ENCODE results near the gene PIK3CB. TPM values are rescaled to one million over a fixed set of nuclear protein-coding genes. Genes with fewer than 3 reads are reported as not detected.
"Not testable (repeated sequence)": the region's sequence is repeated elsewhere in the genome, so short reads cannot be mapped to it uniquely, and the experiment has no call there.

PIK3CB gene
- total and polyA plus RNA-seq, 9 donors = 10.6 to 27.1 (median 16.5) TPM

DNA sequence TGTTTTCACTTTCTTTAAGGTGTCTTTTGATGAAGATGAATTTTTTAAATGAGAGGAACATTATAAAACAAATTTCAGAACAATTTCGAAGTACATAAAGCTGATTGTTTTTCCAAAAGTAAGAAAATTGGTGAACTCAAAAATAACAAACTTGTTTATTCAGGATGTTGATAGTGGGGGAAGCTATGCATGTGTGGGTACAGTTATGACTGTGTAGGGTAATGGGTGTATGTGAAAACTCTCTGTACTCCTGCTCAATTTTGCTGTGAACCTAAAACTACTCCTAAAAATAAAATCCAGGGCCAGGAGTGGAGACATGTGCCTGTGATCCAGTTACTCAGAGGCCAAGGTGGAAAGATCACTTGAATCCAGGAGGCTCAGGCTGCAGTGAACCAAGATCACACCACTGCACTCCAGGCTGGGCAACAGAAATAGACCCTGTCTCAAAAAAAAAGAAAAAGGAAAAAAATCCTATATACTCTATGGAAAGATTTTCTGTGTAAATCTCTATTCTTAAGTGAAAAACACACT is 37.2 kb downstream of the PIK3CB start:
- DNase-seq = no peak
- H3K4me3 ChIP-seq = no peak overlapping the region
- no peaks in the 10 kb centered on the region for H3K27me3 ChIP-seq
- H3K36me3 ChIP-seq = no peaks in the 10 kb centered on the region
- H3K4me1 ChIP-seq (ENCODE audit: insufficient read depth) = peaks cover 2% of the 10 kb centered on the region
- WGBS, 3 donors = 43 to 74% (median 50%) methylated on average over 1 of the region's 1 CpG
- intact Hi-C loops (cut with DNase I) = no loop called here
- H3K9me3 ChIP-seq = no peaks in the 10 kb centered on the region
- TF ChIP-seq EP300 (IDR thresholded peaks at IDR 0.05) (no peak), POLR2A (IDR thresholded peaks at IDR 0.05) (no peak)
- TF ChIP-seq, protein P1, sequence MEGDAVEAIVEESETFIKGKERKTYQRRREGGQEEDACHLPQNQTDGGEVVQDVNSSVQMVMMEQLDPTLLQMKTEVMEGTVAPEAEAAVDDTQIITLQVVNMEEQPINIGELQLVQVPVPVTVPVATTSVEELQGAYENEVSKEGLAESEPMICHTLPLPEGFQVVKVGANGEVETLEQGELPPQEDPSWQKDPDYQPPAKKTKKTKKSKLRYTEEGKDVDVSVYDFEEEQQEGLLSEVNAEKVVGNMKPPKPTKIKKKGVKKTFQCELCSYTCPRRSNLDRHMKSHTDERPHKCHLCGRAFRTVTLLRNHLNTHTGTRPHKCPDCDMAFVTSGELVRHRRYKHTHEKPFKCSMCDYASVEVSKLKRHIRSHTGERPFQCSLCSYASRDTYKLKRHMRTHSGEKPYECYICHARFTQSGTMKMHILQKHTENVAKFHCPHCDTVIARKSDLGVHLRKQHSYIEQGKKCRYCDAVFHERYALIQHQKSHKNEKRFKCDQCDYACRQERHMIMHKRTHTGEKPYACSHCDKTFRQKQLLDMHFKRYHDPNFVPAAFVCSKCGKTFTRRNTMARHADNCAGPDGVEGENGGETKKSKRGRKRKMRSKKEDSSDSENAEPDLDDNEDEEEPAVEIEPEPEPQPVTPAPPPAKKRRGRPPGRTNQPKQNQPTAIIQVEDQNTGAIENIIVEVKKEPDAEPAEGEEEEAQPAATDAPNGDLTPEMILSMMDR (IDR thresholded peaks at IDR 0.05) = no peak
- no peak overlapping the region for H3K27ac ChIP-seq

DNA sequence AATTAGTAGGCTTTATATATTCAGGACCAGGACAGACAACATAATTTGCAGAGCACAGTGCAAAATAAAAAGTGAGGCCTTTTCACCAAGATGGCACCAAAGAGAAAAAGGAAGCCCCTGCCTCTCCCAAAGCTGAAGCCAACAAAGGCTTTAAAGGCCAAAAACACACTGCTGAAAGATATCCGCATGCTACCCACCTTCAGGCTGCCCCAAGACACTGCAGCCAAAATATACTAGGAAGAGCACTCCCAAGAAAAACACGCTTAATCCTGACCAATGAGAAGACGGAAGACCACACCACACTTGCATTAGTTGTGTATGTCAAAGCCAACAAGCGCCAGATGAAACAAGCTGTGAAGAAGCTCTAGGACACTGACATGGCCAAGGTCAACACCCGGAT is 38.0 kb downstream of the PIK3CB start:
- Histone ChIP-seq H3K36me3 (no peaks in the 10 kb centered on the region), H3K4me1 (ENCODE audit: insufficient read depth) (peaks cover 2% of the 10 kb centered on the region), H3K27me3 (no peaks in the 10 kb centered on the region), H3K4me3 (no peak overlapping the region), H3K9me3 (no peaks in the 10 kb centered on the region), H3K27ac (no peak overlapping the region)
- intact Hi-C loops (cut with DNase I) = no loop called here
- TF ChIP-seq, protein P1 (IDR thresholded peaks at IDR 0.05) = no peak
- TF ChIP-seq EP300 (IDR thresholded peaks at IDR 0.05) (no peak), POLR2A (IDR thresholded peaks at IDR 0.05) (no peak)
- WGBS, 3 donors = 72 to 85% (median 84%) methylated on average over 5 of the region's 5 CpGs
- no peak for DNase-seq

DNA sequence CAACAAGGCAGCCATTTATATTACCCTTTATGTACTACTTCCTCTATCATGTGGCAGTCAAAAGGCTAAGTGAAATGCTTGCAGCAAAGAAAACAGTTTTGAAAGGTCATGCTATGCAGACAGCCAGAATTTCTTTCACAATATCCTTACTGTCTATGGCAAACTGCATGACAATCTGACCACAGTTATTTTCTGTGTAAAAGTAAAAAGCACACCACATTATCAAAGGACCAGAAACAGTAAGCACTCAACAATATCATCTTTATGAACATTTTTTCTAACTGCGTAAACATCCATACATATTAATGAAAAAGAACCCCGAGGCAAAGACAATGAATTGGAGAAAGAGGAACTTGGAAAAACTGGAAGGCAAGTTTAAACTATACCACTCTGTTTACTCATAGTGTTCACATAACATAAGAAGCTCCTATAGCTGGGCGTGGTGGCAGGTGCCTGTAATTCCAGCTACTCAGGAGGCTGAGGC is 47.9 kb downstream of the PIK3CB start:
- no peak overlapping the region for H3K4me3 ChIP-seq
- no peaks in the 10 kb centered on the region for H3K9me3 ChIP-seq
- no peak overlapping the region for H3K27ac ChIP-seq
- no peaks in the 10 kb centered on the region for H3K27me3 ChIP-seq
- no peak for DNase-seq
- no peaks in the 10 kb centered on the region for H3K4me1 ChIP-seq (ENCODE audit: insufficient read depth)
- H3K36me3 ChIP-seq = no peaks in the 10 kb centered on the region
- WGBS, 3 donors = 92 to 97% (median 94%) methylated on average over 3 of the region's 3 CpGs
- intact Hi-C loops (cut with DNase I) = no loop called here
- no peak for TF ChIP-seq POLR2A (IDR thresholded peaks at IDR 0.05)
- TF ChIP-seq, protein P1 (IDR thresholded peaks at IDR 0.05) = no peak
- TF ChIP-seq EP300 (IDR thresholded peaks at IDR 0.05) = no peak

DNA sequence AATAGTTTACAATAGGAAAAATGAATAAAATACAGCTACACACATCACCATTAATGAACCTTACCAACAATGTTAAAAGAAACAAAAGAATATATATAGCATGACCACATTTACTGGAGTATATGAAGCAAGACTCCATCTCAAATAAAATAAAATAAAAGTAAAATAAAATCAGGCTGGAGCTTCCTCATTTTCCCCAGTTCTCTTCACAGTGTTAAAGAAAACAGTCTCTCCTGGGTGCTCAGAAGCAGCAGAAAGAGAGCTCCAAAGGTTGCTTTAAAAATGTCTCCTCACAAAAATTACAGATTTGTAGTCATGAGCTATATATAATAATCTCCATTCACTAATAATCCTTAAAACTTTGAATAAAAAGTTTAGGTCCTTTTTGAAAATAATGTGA is 48.8 kb downstream of the PIK3CB start:
- Histone ChIP-seq H3K4me3 (no peak overlapping the region), H3K36me3 (no peaks in the 10 kb centered on the region), H3K9me3 (no peaks in the 10 kb centered on the region), H3K27ac (no peak overlapping the region), H3K27me3 (no peaks in the 10 kb centered on the region), H3K4me1 (ENCODE audit: insufficient read depth) (peaks cover 1% of the 10 kb centered on the region)
- intact Hi-C loops (cut with DNase I) = no loop called here
- DNase-seq = no peak
- TF ChIP-seq, protein P1 (IDR thresholded peaks at IDR 0.05) = no peak
- TF ChIP-seq POLR2A (IDR thresholded peaks at IDR 0.05) = no peak
- no peak for TF ChIP-seq EP300 (IDR thresholded peaks at IDR 0.05)

DNA sequence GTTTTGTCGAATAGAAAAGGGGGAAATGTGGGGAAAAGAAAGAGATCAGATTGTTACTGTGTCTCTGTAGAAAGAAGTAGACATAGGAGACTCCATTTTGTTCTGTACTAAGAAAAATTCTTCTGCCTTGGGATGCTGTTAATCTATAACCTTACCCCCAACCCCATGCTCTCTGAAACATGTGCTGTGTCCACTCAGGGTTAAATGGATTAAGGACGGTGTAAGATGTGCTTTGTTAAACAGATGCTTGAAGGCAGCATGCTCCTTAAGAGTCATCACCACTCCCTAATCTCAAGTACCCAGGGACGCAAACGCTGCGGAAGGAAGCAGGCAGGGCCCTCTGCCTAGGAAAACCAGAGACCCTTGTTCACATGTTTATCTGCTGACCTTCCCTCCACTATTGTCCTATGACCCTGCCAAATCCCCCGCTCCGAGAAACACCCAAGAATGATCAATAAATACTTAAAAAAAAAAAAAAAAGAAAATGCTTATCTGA is 49.3 kb downstream of the PIK3CB start:
- intact Hi-C loops (cut with DNase I); DNase-seq; H3K27me3 ChIP-seq; H3K36me3 ChIP-seq; H3K27ac ChIP-seq; H3K4me1 ChIP-seq (ENCODE audit: insufficient read depth); H3K4me3 ChIP-seq; H3K9me3 ChIP-seq: not testable (repeated sequence)
- 92 to 95% (median 92%) methylated on average over 7 of the region's 7 CpGs for WGBS, 3 donors
